ENCODE data around the gene TMEM131.

The TMEM131 gene

GRCh38 chr2:97788986-97789644, 206.6 kb downstream of the TMEM131 start:
- no peaks in the 10 kb centered on the region for H3K9me3 Mint-ChIP-seq
- H3K4me3 Mint-ChIP-seq: no peak overlapping the region
- ATAC-seq: no peak
- H3K27ac Mint-ChIP-seq: no peak overlapping the region
- H3K27me3 Mint-ChIP-seq: no peaks in the 10 kb centered on the region
- H3K36me3 Mint-ChIP-seq: peaks cover 59% of the 10 kb centered on the region
- H3K4me1 Mint-ChIP-seq: no peaks in the 10 kb centered on the region

- peaks cover 50% of the 10 kb centered on the region for H3K36me3 Mint-ChIP-seq
- ATAC-seq: no peak
- H3K27ac Mint-ChIP-seq: no peak overlapping the region
- no peak overlapping the region for H3K4me3 Mint-ChIP-seq
- H3K27me3 Mint-ChIP-seq: no peaks in the 10 kb centered on the region
- H3K9me3 Mint-ChIP-seq: no peaks in the 10 kb centered on the region
- H3K4me1 Mint-ChIP-seq: peaks cover 9% of the 10 kb centered on the region
Measured at GRCh38 chr2:97785818-97786217, 209.9 kb downstream of the TMEM131 start.

- ATAC-seq: no peak
- peaks cover 15% of the 10 kb centered on the region for H3K4me1 Mint-ChIP-seq
- peaks cover 54% of the 10 kb centered on the region for H3K36me3 Mint-ChIP-seq
- H3K27ac Mint-ChIP-seq: no peak overlapping the region
- H3K27me3 Mint-ChIP-seq: no peaks in the 10 kb centered on the region
- no peaks in the 10 kb centered on the region for H3K9me3 Mint-ChIP-seq
- H3K4me3 Mint-ChIP-seq: no peak overlapping the region
Measured at GRCh38 chr2:97784953-97785352, 210.8 kb downstream of the TMEM131 start.

- Mint-ChIP-seq H3K36me3 (peaks cover 53% of the 10 kb centered on the region), H3K9me3 (no peaks in the 10 kb centered on the region), H3K4me3 (no peak overlapping the region), H3K27ac (no peak overlapping the region), H3K27me3 (no peaks in the 10 kb centered on the region), H3K4me1 (peaks cover 15% of the 10 kb centered on the region)
- ATAC-seq: no peak
Measured at GRCh38 chr2:97781981-97782380, 213.8 kb downstream of the TMEM131 start.

- no peak for ATAC-seq
- Mint-ChIP-seq H3K27me3 (no peaks in the 10 kb centered on the region), H3K9me3 (no peaks in the 10 kb centered on the region), H3K36me3 (peaks cover 67% of the 10 kb centered on the region), H3K4me3 (no peak overlapping the region), H3K4me1 (peaks cover 22% of the 10 kb centered on the region), H3K27ac (no peak overlapping the region)
Measured at GRCh38 chr2:97779141-97779540, 216.6 kb downstream of the TMEM131 start.

GRCh38 chr2:97775074-97775473, 220.7 kb downstream of the TMEM131 start:
- Mint-ChIP-seq H3K4me1 (peaks cover 8% of the 10 kb centered on the region), H3K9me3 (no peaks in the 10 kb centered on the region), H3K4me3 (no peak overlapping the region), H3K27ac (no peak overlapping the region), H3K27me3 (no peaks in the 10 kb centered on the region), H3K36me3 (peaks cover 85% of the 10 kb centered on the region)
- no peak for ATAC-seq

GRCh38 chr2:97774425-97774824, 221.3 kb downstream of the TMEM131 start:
- H3K9me3 Mint-ChIP-seq: no peaks in the 10 kb centered on the region
- peaks cover 7% of the 10 kb centered on the region for H3K4me1 Mint-ChIP-seq
- peaks cover 82% of the 10 kb centered on the region for H3K36me3 Mint-ChIP-seq
- no peak for ATAC-seq
- H3K27me3 Mint-ChIP-seq: no peaks in the 10 kb centered on the region
- H3K4me3 Mint-ChIP-seq: no peak overlapping the region
- no peak overlapping the region for H3K27ac Mint-ChIP-seq

GRCh38 chr2:97770445-97770844, 225.3 kb downstream of the TMEM131 start:
- H3K36me3 Mint-ChIP-seq: peaks cover 54% of the 10 kb centered on the region
- ATAC-seq: no peak
- no peak overlapping the region for H3K4me3 Mint-ChIP-seq
- H3K4me1 Mint-ChIP-seq: peaks cover 7% of the 10 kb centered on the region
- no peaks in the 10 kb centered on the region for H3K27me3 Mint-ChIP-seq
- H3K27ac Mint-ChIP-seq: no peak overlapping the region
- H3K9me3 Mint-ChIP-seq: no peaks in the 10 kb centered on the region

GRCh38 chr2:97769711-97770110, 226.0 kb downstream of the TMEM131 start:
- H3K9me3 Mint-ChIP-seq: no peaks in the 10 kb centered on the region
- H3K27me3 Mint-ChIP-seq: no peaks in the 10 kb centered on the region
- peaks cover 6% of the 10 kb centered on the region for H3K4me1 Mint-ChIP-seq
- no peak for ATAC-seq
- H3K4me3 Mint-ChIP-seq: no peak overlapping the region
- H3K36me3 Mint-ChIP-seq: peaks cover 54% of the 10 kb centered on the region
- H3K27ac Mint-ChIP-seq: no peak overlapping the region

GRCh38 chr2:97769308-97769707, 226.4 kb downstream of the TMEM131 start:
- Mint-ChIP-seq H3K36me3 (peaks cover 50% of the 10 kb centered on the region), H3K27ac (no peak overlapping the region)

GRCh38 chr2:97766567-97766966, 229.2 kb downstream of the TMEM131 start:
- no peak for ATAC-seq
- peaks cover 52% of the 10 kb centered on the region for H3K36me3 Mint-ChIP-seq

More at GRCh38 chr2:97769308-97769707, 226.4 kb downstream of the TMEM131 start:
- Mint-ChIP-seq H3K27me3 (no peaks in the 10 kb centered on the region), H3K4me3 (no peak overlapping the region), H3K4me1 (peaks cover 2% of the 10 kb centered on the region), H3K9me3 (no peaks in the 10 kb centered on the region)
- ATAC-seq: no peak

GRCh38 chr2:97765933-97766332, 229.8 kb downstream of the TMEM131 start:
- H3K27me3 Mint-ChIP-seq: no peaks in the 10 kb centered on the region
- H3K36me3 Mint-ChIP-seq: peaks cover 51% of the 10 kb centered on the region
- H3K27ac Mint-ChIP-seq: no peak overlapping the region
- ATAC-seq: no peak
- H3K4me1 Mint-ChIP-seq: no peaks in the 10 kb centered on the region
- no peaks in the 10 kb centered on the region for H3K9me3 Mint-ChIP-seq
- H3K4me3 Mint-ChIP-seq: no peak overlapping the region

More at GRCh38 chr2:97766567-97766966, 229.2 kb downstream of the TMEM131 start:
- Mint-ChIP-seq H3K9me3 (no peaks in the 10 kb centered on the region), H3K27me3 (no peaks in the 10 kb centered on the region), H3K4me1 (no peaks in the 10 kb centered on the region), H3K4me3 (no peak overlapping the region), H3K27ac (no peak overlapping the region)

- ATAC-seq: no peak
- H3K27ac Mint-ChIP-seq: no peak overlapping the region
- peaks cover 55% of the 10 kb centered on the region for H3K36me3 Mint-ChIP-seq
- no peak overlapping the region for H3K4me3 Mint-ChIP-seq
- H3K4me1 Mint-ChIP-seq: no peaks in the 10 kb centered on the region
- H3K9me3 Mint-ChIP-seq: no peaks in the 10 kb centered on the region
- H3K27me3 Mint-ChIP-seq: no peaks in the 10 kb centered on the region
Measured at GRCh38 chr2:97764559-97765263, 231.0 kb downstream of the TMEM131 start.

- ATAC-seq: no peak
- Mint-ChIP-seq H3K27ac (no peak overlapping the region), H3K27me3 (no peaks in the 10 kb centered on the region), H3K4me3 (no peak overlapping the region), H3K4me1 (no peaks in the 10 kb centered on the region), H3K9me3 (no peaks in the 10 kb centered on the region), H3K36me3 (peaks cover 69% of the 10 kb centered on the region)
Measured at GRCh38 chr2:97763176-97763845, 232.4 kb downstream of the TMEM131 start.

GRCh38 chr2:97761192-97761591, 234.6 kb downstream of the TMEM131 start:
- Mint-ChIP-seq H3K27me3 (no peaks in the 10 kb centered on the region), H3K4me3 (no peak overlapping the region), H3K9me3 (no peaks in the 10 kb centered on the region), H3K27ac (peak overlapping the region; percentile 2), H3K36me3 (peaks cover 76% of the 10 kb centered on the region), H3K4me1 (no peaks in the 10 kb centered on the region)
- no peak for ATAC-seq

Measured in stimulated activated memory B cell treated with anti-CD40 and anti-IgM and Interleukin-4, amounts not matched to agents 10 μg/mL and 1 μg/mL and 100 μg/mL, for 72 hours (primary cell).